Mammary epithelial cell (primary cell): Measurements from ENCODE around the gene CFAP73.

ENCODE experiments used
- CTCF ChIP-seq, 2 donors: IDR thresholded peaks in 1 of 2; conservative IDR thresholded peaks in 1 of 2; 2 replicates each; pipeline ENCODE4 v1.5.1; 2011 to 2012; ENCODE audit warnings: inconsistent platforms in 2 of 2, low read length in 2 of 2, mild to moderate bottlenecking in 2 of 2, control low read depth in 1 of 2, low read depth in 1 of 2; ENCODE audit not compliant: insufficient read depth in 1 of 2; ENCODE audit errors: extremely low read depth in 1 of 2
- EZH2 ChIP-seq: IDR thresholded peaks from 2 replicates; pipeline ENCODE4 v1.6.1; 2012; ENCODE audit warnings: low read length, inconsistent platforms, borderline replicate concordance

GRCh38 chr12:113111247-113111646, 38.3 kb upstream of the CFAP73 start:
- no peak for TF ChIP-seq CTCF (conservative IDR thresholded peaks at IDR 0.05 in 1 of 2, IDR thresholded peaks at IDR 0.05 in 1 of 2; ENCODE audit: extremely low read depth in 1 of 2, insufficient read depth in 1 of 2, low read depth in 1 of 2, low read length in 2 of 2)
- no peak for TF ChIP-seq EZH2
